DND-41 (cell line): ENCODE results near the gene CACNA2D3.

Experiments
- CTCF ChIP-seq: IDR thresholded peaks from 2 replicates; pipeline ENCODE4 v1.5.1; 2012; ENCODE audit warnings: borderline replicate concordance, low read length, moderate library complexity, mild to moderate bottlenecking; ENCODE audit not compliant: poor library complexity, severe bottlenecking; ENCODE audit errors: extremely low read depth
- EZH2 ChIP-seq: IDR thresholded peaks from 3 replicates; pipeline ENCODE4 v1.6.1; 2012; ENCODE audit warnings: borderline replicate concordance, low read depth, mild to moderate bottlenecking, moderate library complexity, low read length, inconsistent platforms; ENCODE audit not compliant: severe bottlenecking

GRCh38 chr3:54353946-54354345 lies 231.6 kb downstream of the CACNA2D3 start:
- TF ChIP-seq CTCF (no peak), EZH2 (no peak)
